ENCODE results near the gene DPP10.
"Not testable (repeated sequence)": the region's sequence is repeated elsewhere in the genome, so short reads cannot be mapped to it uniquely, and the experiment has no call there.

Gene DPP10

DNA sequence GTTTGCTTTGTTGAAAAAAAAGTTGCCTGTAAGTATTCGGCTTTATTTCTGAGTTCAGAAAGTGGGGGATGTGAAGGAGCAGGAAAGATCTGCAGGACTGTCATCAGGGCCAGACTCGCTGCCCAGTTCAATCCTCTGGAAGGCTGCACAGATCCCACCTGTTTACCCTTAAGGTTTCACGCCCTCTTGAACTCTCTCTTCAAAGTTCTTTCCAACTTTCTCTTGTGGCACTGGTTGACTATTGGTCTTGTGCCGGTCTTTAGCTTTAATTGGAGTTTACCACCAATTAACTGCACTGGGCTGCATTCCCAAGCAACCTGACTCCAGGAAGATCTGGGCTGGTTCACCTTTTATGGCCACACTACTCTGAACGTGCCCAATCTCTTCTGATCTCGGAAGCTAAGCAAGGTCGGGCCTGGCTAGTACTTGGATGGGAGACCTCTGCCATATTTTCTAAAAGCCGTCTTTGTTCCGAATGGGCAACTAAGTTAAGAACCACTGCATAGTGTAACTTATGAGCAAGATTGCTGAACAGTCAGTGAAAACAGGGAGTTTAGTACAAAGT, 495.0 kb downstream of the DPP10 start:
- H3K27ac ChIP-seq, result no peak overlapping the region
- no peak for TF ChIP-seq ZFX (IDR thresholded peaks at IDR 0.05)
- TF ChIP-seq, protein P1, sequence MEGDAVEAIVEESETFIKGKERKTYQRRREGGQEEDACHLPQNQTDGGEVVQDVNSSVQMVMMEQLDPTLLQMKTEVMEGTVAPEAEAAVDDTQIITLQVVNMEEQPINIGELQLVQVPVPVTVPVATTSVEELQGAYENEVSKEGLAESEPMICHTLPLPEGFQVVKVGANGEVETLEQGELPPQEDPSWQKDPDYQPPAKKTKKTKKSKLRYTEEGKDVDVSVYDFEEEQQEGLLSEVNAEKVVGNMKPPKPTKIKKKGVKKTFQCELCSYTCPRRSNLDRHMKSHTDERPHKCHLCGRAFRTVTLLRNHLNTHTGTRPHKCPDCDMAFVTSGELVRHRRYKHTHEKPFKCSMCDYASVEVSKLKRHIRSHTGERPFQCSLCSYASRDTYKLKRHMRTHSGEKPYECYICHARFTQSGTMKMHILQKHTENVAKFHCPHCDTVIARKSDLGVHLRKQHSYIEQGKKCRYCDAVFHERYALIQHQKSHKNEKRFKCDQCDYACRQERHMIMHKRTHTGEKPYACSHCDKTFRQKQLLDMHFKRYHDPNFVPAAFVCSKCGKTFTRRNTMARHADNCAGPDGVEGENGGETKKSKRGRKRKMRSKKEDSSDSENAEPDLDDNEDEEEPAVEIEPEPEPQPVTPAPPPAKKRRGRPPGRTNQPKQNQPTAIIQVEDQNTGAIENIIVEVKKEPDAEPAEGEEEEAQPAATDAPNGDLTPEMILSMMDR (conservative IDR thresholded peaks at IDR 0.05), result no peak

DNA sequence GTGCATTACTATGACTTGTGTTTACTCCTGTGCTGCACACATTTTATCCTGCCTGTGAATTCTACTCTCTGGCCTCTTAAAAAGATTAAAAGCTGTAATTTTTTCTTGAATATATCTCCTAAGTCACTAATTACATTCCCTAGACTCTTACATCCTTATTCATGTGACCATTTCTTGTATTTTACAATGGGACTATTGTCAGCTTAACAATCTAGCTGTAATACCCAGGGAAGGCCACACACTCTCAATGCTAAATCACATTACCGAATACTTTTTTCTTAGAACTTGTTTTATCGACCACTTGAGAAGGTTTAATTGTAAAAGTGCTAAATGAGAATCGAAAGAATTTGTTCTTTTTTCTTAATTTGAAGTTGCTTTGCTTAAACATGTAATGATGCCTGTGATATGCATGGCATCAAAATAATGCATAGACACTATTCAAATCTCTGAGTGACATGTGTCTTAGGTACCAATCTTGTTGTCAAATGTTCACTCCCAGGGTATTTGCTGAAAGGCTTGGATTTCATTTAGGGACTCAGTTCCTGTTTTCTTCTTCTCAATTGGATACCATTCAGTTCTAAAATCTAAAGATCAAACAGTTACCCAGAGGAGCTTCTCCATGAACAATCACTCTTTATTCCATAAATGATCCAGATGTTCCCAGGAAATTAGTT, 498.5 kb downstream of the DPP10 start:
- TF ChIP-seq ZFX (IDR thresholded peaks at IDR 0.05), result no peak
- TF ChIP-seq, protein P1 (conservative IDR thresholded peaks at IDR 0.05), result no peak
- no peak overlapping the region for H3K27ac ChIP-seq

DNA sequence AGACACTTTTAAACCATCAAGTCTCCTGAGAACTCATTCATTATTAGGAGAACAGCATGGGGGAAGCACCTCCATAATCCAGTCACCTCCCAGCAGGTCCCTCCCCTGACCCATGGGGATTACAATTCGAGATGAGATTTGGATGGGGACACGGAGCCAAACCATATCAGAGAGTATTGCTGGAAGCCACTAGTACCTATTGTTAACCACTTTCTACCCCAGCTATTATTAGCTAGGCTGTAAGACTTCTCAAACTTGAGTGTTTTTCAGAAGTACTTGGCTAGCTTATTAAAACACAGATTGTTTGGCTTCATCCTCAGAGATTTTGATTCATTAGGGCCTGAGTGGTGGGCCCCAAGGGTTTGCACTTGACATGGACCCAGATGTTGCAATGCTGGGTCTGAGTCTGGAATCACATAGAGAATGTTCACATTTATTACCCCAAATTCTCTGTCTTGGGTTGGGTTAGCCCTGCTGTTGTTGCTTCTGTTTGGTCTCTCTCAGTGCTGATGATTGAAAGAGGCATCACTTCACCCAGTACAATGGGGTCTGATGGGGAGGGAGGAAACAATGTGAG, 506.9 kb downstream of the DPP10 start:
- H3K27ac ChIP-seq, result no peak overlapping the region
- TF ChIP-seq, protein P1 (conservative IDR thresholded peaks at IDR 0.05), result no peak
- TF ChIP-seq ZFX (IDR thresholded peaks at IDR 0.05), result no peak

DNA sequence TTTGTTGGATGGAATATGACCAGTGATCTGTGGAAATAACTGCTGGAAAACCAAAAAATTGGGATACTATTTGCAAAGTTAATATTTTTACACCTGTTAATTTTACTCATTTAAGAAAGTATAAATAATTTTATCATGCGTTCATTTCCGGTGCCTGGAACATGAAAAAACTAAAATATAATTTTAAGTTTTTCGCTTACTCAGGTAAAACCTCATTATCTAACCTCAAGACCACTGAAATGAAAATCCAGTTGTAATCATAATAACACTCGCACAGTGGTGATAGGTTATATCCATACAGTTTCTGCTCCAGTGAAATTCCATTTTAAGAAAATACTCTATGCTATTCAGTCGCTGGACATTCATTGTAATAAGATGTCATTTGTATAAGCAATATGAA, 517.9 kb downstream of the DPP10 start:
- no peak for TF ChIP-seq ZFX (IDR thresholded peaks at IDR 0.05)
- TF ChIP-seq, protein P1 (conservative IDR thresholded peaks at IDR 0.05), result no peak
- no peak overlapping the region for H3K27ac ChIP-seq

DNA sequence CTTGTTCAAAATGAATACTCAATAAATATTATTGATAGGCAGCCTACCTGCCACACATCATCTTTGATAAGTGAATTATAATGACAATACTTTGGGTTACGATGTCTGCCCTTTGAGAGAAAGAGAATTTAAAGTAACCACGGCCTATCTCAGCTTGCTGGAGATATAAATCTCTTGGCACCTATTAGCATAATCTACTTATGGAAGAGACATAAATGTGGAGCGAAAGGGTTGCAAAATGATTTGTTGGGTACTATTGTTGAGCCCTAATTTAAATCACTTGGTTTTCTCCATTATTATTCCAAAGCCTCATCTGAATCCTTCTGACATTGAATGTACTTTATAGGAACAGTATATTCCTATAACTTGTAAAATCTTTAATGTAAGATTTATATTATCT, 520.1 kb downstream of the DPP10 start:
- TF ChIP-seq, protein P1 (conservative IDR thresholded peaks at IDR 0.05), result no peak
- TF ChIP-seq ZFX (IDR thresholded peaks at IDR 0.05), result no peak
- H3K27ac ChIP-seq, result no peak overlapping the region

DNA sequence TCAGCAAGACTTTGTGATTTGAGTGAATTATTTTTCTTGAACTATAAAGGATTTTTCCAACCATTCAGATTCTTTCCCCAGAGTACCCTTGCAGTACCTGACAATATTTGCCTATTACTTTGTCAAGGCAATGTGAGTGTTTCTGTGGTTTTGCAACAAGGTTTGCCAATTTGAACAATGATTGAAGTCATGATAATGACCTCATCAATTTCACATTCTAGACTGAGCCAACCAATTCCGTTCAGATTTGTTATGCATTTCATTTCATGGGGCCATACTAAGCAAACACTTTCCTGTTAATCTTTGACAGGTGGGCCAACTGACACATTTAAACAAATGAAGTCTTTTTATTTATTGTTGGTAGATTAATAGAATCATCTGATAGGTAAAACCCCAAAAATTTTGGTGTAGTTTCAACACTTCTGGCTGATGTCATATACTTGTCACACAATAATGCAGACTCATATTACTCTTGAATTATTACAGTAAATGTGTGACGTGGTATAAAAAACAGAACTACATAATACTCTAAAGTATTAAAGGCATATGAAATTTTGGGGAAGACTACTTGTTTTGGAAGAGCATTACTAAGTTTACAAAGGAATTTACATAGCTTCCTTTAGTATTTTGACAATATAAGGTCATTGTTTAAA, 526.4 kb downstream of the DPP10 start:
- TF ChIP-seq, protein P1 (conservative IDR thresholded peaks at IDR 0.05), result no peak
- TF ChIP-seq ZFX (IDR thresholded peaks at IDR 0.05), result no peak
- no peak overlapping the region for H3K27ac ChIP-seq

DNA sequence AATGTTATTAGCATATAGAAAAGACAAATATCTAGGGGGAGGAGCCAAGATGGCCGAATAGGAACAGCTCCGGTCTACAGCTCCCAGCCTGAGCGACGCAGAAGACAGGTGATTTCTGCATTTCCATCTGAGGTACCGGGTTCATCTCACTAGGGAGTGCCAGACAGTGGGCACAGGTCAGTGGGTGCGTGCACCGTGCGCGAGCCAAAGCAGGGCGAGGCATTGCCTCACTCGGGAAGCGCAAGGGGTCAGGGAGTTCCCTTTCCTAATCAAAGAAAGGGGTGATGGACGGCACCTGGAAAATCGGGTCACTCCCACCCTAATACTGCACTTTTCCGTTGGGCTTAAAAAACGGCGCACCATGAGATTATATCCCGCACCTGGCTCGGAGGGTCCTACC, 561.9 kb downstream of the DPP10 start:
- H3K27ac ChIP-seq, result not testable (repeated sequence)

All from C4-2B (cell line).